Putamen (tissue), 1 donor: Measurements from ENCODE around the gene PTTG1IP.

ENCODE experiments used
- DNase-seq: peaks from one replicate; pipeline ENCODE4 v3.0.0-alpha.2; 2016; ENCODE audit warnings: low spot score

The PTTG1IP gene

GRCh38 chr21:44800103-44800502, 73.4 kb downstream of the PTTG1IP start:
- DNase-seq, result no peak

GRCh38 chr21:44799646-44800045, 73.8 kb downstream of the PTTG1IP start:
- no peak for DNase-seq
